ENCODE measurements around the gene MEF2A.

Gene MEF2A

DNA sequence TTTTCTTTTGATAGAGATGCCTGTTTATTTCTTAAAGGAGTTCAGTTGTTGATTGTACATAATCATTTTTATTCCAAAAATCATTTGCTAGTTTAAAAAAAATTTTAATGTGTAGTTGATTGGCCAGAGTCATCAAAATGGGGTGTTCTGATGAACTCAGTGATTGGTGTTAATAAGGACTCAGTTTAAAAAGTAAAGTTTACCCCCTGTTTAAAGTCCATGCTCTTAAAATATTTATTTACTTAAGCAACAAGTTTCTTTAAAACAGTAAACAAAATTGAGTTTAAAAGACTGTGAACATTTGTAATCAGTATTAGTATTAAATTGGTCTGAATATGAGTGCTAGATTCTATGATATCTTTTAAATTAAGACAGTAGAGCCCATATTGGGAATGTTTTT lies 56.0 kb downstream of the MEF2A start:
- POLR2A ChIA-PET, result no interaction called here
- H3K4me3 ChIP-seq (ENCODE audit: low read depth, low read length), result no peak overlapping the region

DNA sequence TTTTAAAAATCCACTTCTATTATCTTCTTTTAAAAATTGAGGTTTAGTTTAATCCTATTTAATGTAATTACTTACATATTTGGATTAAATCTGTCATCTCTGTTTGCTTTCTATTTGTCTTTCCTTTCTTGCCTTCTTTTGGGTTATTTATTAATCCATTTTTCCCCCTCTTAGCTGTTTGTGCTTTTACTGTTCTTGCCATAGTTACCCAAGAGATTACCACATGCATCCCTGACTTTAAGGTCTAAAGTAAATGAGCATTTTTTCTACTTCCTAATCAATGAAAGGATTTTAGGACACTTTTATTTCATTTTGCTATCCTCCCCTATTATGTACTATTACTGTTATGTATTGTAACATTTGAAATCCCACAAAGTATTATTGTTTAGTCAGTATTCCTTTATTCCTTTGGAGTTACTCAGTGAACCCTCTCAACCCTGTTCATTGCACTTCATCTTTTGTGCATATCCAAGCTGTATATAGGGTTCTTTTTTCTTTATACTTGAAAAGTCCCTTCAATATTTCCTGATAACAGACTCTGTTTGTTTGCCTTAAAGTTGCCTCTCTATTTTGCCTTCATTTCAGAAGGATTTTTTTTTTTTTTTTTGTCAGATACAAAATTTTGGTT lies 62.7 kb downstream of the MEF2A start:
- TF ChIP-seq, protein P1, sequence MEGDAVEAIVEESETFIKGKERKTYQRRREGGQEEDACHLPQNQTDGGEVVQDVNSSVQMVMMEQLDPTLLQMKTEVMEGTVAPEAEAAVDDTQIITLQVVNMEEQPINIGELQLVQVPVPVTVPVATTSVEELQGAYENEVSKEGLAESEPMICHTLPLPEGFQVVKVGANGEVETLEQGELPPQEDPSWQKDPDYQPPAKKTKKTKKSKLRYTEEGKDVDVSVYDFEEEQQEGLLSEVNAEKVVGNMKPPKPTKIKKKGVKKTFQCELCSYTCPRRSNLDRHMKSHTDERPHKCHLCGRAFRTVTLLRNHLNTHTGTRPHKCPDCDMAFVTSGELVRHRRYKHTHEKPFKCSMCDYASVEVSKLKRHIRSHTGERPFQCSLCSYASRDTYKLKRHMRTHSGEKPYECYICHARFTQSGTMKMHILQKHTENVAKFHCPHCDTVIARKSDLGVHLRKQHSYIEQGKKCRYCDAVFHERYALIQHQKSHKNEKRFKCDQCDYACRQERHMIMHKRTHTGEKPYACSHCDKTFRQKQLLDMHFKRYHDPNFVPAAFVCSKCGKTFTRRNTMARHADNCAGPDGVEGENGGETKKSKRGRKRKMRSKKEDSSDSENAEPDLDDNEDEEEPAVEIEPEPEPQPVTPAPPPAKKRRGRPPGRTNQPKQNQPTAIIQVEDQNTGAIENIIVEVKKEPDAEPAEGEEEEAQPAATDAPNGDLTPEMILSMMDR (IDR thresholded peaks at IDR 0.05; ENCODE audit: insufficient read depth, low read length, missing control alignments), result no peak
- CTCF ChIA-PET, result interaction anchor here (0.7 to 1.0 kb wide), 2 partner anchors 10 to 76 kb away, joined by 3 to 4 read pairs; no protein-coding TSS in a partner anchor
- POLR2A ChIA-PET, result no interaction called here
- no peak overlapping the region for H3K4me3 ChIP-seq (ENCODE audit: low read depth, low read length)
- no peak for DNase-seq (ENCODE audit: low read depth, low spot score)

More for the DNA sequence above, 56.0 kb downstream of the MEF2A start:
- DNase-seq (ENCODE audit: low read depth, low spot score), result no peak
- TF ChIP-seq, protein P1 (IDR thresholded peaks at IDR 0.05; ENCODE audit: insufficient read depth, low read length, missing control alignments), result no peak
- CTCF ChIA-PET, result no interaction called here

DNA sequence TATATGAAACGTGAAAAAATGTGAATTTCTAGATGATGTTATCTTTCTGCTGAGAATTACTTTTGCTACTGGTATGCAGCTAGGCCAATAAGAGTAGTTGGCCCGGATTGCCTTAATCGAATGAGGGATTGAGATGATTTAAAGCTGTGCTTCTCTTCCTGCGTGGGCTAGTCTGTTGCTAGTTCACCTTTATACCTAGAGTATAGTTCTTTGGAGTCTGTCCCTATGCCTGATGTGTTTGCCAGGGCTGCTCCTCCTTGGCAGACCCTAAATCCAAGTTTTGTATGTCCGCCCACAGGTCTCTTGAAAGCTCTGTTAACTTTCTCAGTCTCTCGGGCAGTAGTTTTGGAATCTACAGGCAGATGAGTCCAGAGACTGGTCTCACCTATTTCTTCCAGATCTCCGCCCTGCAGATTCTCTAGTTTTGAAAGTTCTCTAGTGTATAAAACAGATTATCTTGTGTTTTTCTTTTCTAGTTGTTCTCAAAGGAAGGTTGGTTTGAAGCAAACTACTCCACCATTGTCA lies 64.9 kb downstream of the MEF2A start:
- ChIA-PET POLR2A (no interaction called here), CTCF (interaction anchor here (0.6 to 1.6 kb wide), 2 partner anchors 60 to 74 kb away, joined by 3 read pairs; no protein-coding TSS in a partner anchor)
- no peak for DNase-seq (ENCODE audit: low read depth, low spot score)
- no peak overlapping the region for H3K4me3 ChIP-seq (ENCODE audit: low read depth, low read length)
- TF ChIP-seq, protein P1 (IDR thresholded peaks at IDR 0.05; ENCODE audit: insufficient read depth, low read length, missing control alignments), result no peak

DNA sequence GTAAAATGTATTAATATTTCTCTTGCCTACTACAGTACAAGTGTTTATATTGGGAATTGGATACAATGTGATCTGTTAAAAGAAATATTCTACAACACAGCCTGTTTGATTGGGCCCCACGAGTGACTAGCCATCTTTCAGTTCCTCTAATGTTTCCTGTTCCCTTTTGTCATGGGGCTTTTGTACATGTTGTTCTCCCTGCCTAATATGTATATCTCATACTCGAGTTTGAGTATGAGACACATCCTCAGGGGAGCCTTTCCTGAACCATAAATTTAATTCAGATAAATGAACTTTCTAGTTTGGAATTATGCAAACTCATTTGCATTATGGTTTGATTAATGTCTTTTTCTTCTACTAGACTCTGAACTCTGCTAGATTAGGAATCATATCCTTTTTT lies 65.5 kb downstream of the MEF2A start:
- DNase-seq (ENCODE audit: low read depth, low spot score), result no peak
- POLR2A ChIA-PET, result no interaction called here
- TF ChIP-seq, protein P1 (IDR thresholded peaks at IDR 0.05; ENCODE audit: insufficient read depth, low read length, missing control alignments), result no peak
- CTCF ChIA-PET, result no interaction called here
- no peak overlapping the region for H3K4me3 ChIP-seq (ENCODE audit: low read depth, low read length)

DNA sequence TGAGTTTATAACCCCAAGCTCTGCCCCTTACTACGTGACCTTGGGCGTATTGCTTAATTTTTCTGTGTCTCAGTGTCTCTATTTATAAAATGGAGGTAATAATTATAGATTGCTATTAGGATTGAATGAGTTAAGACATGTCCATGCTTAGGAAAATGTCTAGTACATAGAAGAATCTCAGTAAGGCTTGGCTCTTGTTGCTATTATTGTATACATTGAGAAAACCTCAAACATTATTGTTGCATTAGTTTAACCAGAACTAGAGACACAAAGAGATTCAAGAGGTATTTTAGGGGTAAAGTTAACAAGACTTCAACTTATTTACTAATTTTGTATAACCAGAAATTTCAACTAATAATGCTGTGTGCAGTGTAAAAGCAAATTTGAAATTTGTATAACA lies 66.7 kb downstream of the MEF2A start:
- ChIA-PET POLR2A (no interaction called here), CTCF (no interaction called here)
- TF ChIP-seq, protein P1 (IDR thresholded peaks at IDR 0.05; ENCODE audit: insufficient read depth, low read length, missing control alignments), result no peak
- DNase-seq (ENCODE audit: low read depth, low spot score), result no peak
- no peak overlapping the region for H3K4me3 ChIP-seq (ENCODE audit: low read depth, low read length)

DNA sequence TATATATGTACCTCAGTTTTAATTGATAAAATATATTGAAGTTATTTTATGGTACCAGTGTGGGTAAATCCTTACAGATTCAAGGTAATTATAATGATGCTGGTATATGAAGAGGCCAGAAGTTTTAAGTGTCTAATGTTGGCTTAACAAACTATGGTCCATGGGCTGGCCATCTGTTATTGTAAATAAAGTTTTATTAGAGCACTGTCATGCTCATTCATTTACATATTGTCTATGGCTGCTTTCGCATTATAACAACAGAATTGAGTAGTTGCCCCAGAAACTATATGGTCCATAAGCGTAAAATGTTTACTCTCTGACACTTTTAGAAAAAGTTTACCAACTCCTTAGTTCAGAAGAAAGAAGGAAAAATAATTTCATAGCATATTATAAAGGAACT lies 67.9 kb downstream of the MEF2A start:
- no peak overlapping the region for H3K4me3 ChIP-seq (ENCODE audit: low read depth, low read length)
- ChIA-PET POLR2A (no interaction called here), CTCF (no interaction called here)
- DNase-seq (ENCODE audit: low read depth, low spot score), result no peak
- TF ChIP-seq, protein P1 (IDR thresholded peaks at IDR 0.05; ENCODE audit: insufficient read depth, low read length, missing control alignments), result no peak
